ENCODE measurements around the gene CDC42EP1.

GRCh38 chr22:37553725-37554124, 6.6 kb upstream of the CDC42EP1 start:
- TF ChIP-seq CTCF (IDR thresholded peaks at IDR 0.05) (no peak), POLR2A (IDR thresholded peaks at IDR 0.05) (no peak)
